Retina (tissue), 1 donor: Measurements from ENCODE around the gene CST7.
"Not testable (repeated sequence)": the region's sequence is repeated elsewhere in the genome, so short reads cannot be mapped to it uniquely, and the experiment has no call there.

Source experiments
- DNase-seq: peaks from one replicate; pipeline ENCODE4 v3.0.0-alpha.2; 2016

Gene CST7

GRCh38 chr20:24987244-24987643, 38.2 kb downstream of the CST7 start:
- no peak for DNase-seq

DNA sequence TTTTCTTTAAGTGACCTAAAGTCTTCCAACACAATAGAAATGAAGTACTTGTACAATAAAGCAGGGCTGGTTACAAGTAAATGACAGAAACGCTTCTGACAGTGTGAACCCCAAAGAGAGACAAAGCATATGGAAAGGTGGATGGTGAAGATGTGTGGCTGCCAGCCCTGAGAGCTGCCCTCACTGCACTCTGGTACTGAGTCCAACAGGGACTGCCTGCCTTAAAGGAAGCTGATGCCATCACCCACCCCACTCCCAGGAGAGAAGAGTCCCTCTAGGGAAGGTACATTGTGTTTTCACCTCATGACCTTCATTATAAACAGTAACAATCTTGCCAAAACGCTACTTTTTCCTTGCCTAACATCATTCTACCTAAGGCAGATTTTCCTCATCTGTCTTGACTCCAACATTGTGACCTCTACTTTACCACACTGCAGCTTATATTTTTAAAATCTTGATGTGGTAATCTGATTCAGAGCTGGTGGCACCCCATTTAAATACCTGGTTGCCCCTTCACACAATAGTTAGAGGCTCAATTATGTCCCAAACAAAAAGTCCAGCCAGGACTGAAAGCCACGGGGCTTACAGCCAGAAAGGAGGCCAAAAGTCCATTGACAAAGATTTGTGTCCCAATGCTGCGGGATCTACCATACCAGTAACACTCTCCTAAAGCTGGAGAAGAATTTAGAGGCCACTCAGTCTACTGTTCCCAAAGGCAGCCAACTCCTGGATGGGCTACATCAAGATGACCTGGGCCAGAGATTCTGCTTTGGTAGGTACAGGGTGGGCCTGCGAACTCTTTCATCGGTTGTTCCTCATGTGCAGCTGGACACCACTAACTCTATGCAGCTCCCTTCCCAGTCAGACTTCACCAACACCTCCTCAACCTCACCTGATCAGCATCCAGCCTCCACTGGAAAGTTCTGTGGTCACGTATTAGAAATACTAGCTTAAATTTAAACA, 39.1 kb downstream of the CST7 start:
- DNase-seq: no peak

- DNase-seq: no peak
These were observed 40.1 kb downstream of the CST7 start for GRCh38 chr20:24989162-24989561.

GRCh38 chr20:24990810-24991252, 41.8 kb downstream of the CST7 start:
- no peak for DNase-seq

DNA sequence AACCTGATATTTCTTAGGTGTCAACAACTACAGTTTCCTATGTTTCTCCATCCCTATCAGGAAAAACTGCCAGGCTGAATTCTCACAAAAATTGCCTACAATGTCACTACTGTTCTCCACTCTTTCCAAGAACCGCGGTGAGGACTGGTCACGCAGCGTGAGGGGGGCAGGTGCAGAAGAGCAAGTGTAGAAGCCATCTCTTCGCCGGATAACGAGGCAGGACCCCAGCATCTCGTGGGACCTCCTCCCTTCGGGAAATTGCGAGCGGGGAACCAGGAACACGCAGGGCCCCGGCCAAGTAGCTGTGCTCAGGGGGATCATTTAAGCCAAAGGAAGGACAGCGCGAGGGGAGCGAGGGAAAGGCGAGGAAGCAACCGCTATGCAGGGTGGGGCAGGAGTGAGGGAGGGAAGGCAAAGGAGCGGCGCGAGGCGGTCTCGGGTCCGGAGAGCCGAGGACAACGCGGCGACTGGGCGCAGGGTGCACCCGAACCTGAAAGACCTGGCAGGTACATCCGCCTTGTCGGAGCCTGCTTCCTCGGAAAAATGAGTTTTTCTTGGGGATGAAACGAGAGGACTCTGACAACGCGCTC, 42.9 kb downstream of the CST7 start:
- no peak for DNase-seq

- peak; percentile 99 for DNase-seq
These were observed 43.6 kb downstream of the CST7 start, which contains the start of gene APMAP for GRCh38 chr20:24992487-24993205. TSS of gene APMAP (minus strand) at chr20:24992751. CDS start at chr20:24992688, 63 bp downstream.

- peak; percentile 19 for DNase-seq
These were observed 44.5 kb downstream of the CST7 start for GRCh38 chr20:24993337-24994185.

DNA sequence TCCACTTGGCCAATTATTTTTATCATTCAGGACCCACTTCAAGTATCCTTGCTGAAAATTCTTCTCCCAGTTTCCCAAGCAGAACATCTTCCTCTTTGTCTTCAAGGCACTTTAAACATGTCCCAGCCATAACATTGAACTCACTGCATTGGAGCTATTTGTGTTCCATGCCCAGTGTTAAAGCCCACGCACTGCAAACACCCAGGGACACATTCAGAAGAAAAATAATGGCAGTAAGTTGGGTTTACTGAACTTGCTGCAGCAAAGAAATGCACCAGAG, 45.1 kb downstream of the CST7 start:
- no peak for DNase-seq

- DNase-seq: peak; percentile 92
These were observed 45.6 kb downstream of the CST7 start for GRCh38 chr20:24994470-24995368.

DNA sequence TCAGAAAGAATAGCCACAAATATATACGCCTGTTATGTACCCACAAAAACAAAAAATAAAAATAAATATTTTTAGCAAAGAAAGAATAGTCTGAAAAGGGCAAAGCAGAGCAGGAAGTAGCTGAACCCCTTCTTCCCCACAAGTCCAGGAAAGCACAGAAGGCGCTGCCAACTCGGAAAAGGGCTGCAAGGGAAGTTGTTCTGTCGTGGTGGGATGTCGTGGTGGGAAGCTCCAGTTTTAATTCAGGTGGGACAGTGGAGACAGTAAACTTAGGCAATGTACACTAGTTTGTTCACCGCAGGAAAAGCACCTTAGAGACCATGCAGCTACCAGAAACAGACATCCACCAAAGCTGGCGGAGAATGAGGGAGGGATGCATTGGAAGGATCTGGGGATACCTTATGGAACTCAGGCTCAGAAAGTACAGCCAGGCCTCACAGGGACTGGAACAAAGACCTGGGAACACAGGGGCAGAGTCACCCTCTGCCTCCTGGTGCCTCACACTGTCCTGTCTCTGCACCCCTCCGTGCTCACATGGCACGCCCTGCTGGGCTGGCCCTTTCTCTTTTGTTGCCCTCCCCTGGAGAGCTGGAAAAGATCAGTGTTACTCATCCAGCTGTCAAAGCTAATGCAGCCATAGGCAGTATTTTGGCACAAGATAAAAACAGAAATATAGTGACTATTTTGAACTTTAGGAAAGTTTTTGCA, 46.8 kb downstream of the CST7 start:
- no peak for DNase-seq

GRCh38 chr20:24996449-24997377, 47.6 kb downstream of the CST7 start:
- DNase-seq: no peak

DNA sequence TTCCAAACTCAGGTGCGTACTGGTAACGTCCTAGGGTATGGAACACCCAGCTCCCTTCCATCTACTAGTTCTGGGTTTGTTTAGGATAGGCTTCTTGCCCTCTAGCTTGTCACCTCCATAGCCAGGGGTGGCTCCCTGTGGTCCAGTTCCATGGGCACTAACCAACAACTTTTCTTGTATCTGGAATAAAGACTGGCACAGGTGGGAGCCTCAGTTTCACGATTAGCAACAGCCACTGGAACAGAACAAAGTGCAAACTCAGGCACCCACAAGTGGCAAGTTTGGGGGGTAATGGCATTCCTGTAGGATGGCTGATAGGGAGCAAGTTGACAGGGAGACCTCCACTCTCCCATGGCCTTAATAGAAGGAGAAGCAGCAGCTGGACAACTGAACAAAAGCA, 49.1 kb downstream of the CST7 start:
- DNase-seq: no peak

DNA sequence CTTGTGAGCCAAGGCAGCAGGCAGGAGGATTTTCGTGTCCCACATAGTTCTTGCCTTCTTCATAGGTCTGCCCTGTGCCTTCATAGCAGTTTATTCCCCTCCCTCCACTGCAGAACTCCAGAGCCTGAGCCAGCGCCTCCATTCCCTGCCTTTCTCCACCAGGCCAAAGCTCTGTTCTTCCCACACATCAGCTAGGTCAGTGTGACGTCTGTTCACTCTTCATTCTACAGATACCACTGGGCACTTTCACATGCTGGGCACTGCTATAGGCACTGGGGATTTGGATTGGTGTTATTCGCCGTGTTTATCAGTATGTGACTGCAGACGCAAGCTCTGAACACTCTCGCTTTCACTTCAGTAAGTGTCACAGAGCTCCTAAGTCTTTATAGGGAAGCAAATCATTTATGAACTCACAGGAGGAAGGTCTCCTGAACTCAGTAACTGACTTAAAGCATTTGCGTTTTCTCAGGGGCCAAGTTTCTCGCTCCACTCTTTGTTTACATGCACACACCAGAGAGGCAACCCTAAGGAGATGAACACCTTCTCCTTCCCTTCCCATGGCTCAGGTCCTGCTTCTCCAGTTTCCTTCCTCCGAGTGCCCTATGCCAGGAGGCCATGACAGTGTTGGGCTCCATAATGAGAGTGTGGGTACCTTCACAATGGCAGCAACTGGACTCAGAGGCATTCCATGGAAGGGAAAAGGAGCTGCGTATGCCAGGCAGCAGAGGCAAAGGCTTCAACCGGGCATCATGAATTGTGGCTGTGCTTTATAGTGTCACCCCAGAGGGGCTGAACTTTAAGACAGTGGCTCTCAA, 49.8 kb downstream of the CST7 start:
- no peak for DNase-seq

DNA sequence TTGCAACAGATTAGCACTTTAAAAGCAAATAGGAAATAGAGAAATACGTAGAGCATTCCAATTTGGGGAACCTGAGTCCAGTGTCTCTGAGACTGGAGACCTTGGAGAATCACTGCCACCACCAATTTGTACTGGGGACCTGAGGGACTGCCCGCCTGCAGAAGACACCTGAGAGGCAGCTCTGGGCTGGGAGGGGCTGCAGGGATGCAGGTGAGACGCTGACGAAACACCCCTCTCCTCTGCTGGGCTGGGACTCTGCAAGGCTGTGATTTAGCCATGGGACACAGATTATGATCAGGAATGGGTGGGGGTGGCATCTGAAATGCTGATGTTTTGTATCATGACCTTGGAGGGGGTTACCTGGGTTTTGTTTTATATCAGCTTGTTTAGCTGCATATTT, 50.5 kb downstream of the CST7 start:
- no peak for DNase-seq

DNA sequence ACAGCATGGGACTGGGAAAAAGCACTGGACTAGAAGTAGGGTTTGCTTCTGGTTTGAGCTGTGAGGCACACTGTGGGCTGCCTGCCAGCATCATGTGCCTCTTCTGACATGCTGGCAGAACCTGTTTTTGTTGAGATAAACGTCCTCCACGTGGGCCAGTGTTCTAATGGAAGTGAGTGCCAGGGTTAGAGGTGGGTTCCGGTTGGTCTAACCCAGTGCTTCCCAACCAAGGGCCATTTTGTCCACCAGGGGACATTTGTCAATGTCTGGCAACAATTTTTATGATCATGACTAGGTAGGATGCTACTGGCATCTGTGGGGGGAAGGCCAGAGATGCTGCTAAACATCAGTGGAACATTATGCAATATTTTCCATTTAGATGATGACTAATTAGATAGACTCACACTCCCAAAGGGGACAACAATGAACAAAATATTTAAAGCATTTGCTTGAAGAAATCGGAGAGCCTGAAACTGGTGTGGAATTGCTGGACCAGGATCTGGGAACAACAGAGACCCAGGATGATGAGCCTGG, 51.3 kb downstream of the CST7 start:
- no peak for DNase-seq

DNA sequence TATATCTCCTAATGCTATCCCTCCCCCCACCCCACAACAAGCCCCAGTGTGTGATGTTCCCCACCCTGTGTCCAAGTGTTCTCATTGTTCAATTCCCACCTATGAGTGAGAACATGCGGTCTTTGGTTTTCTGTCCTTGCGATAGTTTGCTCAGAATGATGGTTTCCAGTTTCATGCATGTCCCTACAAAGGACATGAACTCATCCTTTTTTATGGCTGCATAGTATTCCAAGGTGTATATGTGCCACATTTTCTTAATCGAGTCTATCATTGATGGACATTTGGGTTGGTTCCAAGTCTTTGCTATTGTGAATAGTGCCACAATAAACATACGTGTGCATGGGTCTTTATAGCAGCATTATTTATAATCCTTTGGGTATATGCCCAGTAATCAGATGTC, 52.3 kb downstream of the CST7 start:
- DNase-seq: not testable (repeated sequence)

DNA sequence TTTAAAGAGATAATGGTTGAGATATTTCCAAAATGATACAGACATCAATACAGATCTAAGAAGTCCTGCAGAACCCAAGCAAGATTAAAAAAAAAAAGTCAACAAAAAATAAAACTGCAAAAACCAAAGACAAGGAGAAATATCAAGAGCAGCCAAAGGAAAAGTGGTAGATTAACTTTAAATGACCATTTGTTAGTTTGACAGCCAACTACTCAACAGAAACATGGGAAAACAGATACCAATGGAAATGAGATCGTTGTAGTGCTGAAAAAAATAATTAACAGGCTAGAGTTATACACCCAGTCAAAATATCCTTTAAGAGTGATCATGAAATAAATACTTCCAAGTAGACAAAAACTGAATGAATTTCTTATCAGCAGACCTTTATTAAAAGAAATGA, 53.9 kb downstream of the CST7 start:
- no peak for DNase-seq

- no peak for DNase-seq
These were observed 56.2 kb downstream of the CST7 start for GRCh38 chr20:25005220-25005619.

GRCh38 chr20:25005661-25006060, 56.6 kb downstream of the CST7 start:
- DNase-seq: no peak
